Measurements from ENCODE around the gene GSG1L.
A peak's percentile ranks its signal among the peaks of the same experiment; 100 is the strongest.
"Not testable (repeated sequence)": the region's sequence is repeated elsewhere in the genome, so short reads cannot be mapped to it uniquely, and the experiment has no call there.

Gene GSG1L

DNA sequence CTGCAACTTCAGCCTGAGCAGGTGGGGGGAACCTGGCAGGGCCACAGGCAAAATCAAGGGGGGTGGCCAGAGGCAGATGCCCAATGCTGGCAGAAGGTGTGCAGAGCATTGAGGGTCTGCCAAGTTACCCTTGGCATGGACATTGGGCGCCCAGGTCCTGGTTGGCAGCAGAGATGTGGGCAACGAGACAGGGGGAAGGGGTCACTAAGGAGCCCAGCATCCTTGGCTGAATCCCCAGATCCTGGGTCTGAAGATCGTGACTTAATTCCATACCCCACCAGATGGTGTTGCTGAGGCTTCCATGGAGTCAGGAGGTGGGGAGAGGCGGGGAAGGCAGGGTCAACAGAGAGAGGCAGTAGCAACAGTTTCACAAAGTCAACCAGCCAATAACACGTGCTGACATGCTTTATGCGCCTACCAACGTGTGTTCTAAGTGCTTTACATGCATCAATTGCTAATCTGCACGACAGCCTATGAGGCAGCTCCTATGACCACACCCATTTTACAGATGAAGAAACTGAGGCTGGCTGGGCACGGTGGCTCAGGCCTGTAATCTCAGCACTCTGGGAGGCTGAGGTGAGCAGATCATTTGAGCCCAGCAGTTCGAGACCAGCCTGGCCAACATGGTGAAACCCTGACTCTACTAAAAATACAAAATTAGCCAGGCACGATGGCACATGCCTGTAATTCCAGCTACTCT is 83.3 kb downstream of the GSG1L start:
- Mint-ChIP-seq H3K27ac (no peak overlapping the region), H3K4me3 (no peak overlapping the region), H3K9me3 (no peaks in the 10 kb centered on the region), H3K36me3 (ENCODE audit: low read depth) (no peaks in the 10 kb centered on the region), H3K27me3 (peaks cover 7% of the 10 kb centered on the region), H3K4me1 (no peaks in the 10 kb centered on the region)
- DNase-seq (no peak), ATAC-seq (no peak)

DNA sequence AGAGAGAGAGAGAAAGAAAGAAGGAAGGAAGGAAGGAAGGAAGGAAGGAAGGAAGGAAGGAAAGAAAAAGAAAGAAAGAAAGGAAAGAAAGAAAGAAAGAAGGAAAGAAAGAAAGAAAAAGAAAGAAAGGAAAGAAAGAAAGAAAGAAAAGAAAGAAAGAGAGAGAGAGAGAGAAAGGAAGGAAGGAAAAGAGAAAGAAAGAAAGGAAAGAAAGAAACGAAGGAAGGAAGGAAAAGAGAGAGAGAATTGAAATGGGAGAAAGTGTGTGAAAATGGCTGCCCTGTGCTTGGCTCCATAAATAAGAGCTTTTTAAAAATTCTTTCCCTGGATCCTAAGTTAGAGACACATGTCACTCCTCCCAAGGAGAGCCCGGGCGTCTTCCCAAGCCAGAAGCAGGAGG is 83.8 kb downstream of the GSG1L start:
- ATAC-seq; H3K4me3 Mint-ChIP-seq; H3K9me3 Mint-ChIP-seq; H3K4me1 Mint-ChIP-seq; H3K27ac Mint-ChIP-seq; DNase-seq; H3K36me3 Mint-ChIP-seq (ENCODE audit: low read depth); H3K27me3 Mint-ChIP-seq: not testable (repeated sequence)

DNA sequence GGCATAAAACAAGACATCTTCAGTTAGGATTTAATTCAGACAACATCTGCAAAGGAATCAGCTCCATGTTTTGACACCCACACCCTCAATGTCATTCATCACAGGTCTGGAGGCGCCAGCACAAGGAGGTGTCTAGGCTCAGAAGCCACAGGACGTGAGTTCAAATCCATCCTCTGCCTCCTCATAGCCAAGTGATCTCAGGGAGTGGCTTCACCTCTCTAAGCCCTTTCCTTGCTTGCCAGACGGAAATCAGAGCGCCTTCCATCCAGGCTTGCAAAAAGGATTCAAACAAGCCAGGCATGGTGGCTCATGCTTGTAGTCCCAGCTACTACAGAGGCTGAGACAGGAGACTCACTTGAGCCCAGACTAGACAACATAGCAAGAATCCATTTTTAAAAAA is 84.6 kb downstream of the GSG1L start:
- H3K9me3 Mint-ChIP-seq: no peaks in the 10 kb centered on the region
- H3K36me3 Mint-ChIP-seq (ENCODE audit: low read depth): no peaks in the 10 kb centered on the region
- no peak overlapping the region for H3K4me3 Mint-ChIP-seq
- no peak overlapping the region for H3K27ac Mint-ChIP-seq
- H3K27me3 Mint-ChIP-seq: peaks cover 7% of the 10 kb centered on the region
- DNase-seq (no peak), ATAC-seq (no peak)
- H3K4me1 Mint-ChIP-seq: no peaks in the 10 kb centered on the region

DNA sequence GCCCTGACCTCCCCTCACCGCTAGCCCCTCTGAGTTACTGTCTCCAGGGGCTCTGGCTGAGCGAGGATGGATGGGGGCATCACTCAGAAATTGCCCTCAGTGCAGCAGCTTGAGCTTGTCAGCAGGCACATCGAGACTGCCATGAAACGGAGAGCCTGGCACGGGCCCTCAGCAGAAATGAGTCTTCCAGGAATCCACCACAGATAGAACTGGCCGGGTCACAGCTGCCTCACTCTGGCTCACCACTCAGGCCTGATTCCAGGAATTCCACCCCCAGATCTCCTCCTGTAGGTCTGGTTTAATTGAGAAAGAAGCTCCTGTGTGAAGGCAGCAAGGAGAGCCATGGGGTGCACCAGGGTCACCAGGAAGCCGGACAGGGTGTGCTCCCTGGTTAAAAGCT is 85.5 kb downstream of the GSG1L start:
- DNase-seq (no peak), ATAC-seq (no peak)
- Mint-ChIP-seq H3K27me3 (peaks cover 7% of the 10 kb centered on the region), H3K27ac (no peak overlapping the region), H3K4me1 (no peaks in the 10 kb centered on the region), H3K36me3 (ENCODE audit: low read depth) (no peaks in the 10 kb centered on the region), H3K9me3 (no peaks in the 10 kb centered on the region), H3K4me3 (no peak overlapping the region)

DNA sequence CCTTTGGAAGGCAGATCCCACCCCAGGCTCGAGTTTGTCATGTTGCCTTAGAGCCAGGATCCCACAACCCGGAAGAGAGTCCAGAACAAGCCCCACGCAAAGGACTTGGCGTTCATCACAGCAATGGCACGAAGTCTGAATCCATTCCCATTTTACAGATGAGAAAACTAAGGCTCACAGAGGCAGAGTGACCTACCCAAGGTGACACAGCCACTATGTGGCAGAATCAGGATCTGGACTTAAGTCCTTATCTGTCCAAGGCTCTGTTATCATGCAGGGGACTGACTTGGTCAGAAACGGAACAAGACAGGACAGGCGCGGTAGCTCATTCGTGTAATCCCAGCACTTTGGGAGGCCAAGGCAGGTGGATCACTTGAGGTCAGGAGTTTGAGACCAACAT is 86.5 kb downstream of the GSG1L start:
- H3K4me1 Mint-ChIP-seq: peaks cover 5% of the 10 kb centered on the region
- DNase-seq: no peak
- H3K36me3 Mint-ChIP-seq (ENCODE audit: low read depth): no peaks in the 10 kb centered on the region
- H3K27ac Mint-ChIP-seq: no peak overlapping the region
- H3K27me3 Mint-ChIP-seq: peaks cover 9% of the 10 kb centered on the region
- H3K9me3 Mint-ChIP-seq: no peaks in the 10 kb centered on the region
- no peak overlapping the region for H3K4me3 Mint-ChIP-seq
- ATAC-seq: no peak

DNA sequence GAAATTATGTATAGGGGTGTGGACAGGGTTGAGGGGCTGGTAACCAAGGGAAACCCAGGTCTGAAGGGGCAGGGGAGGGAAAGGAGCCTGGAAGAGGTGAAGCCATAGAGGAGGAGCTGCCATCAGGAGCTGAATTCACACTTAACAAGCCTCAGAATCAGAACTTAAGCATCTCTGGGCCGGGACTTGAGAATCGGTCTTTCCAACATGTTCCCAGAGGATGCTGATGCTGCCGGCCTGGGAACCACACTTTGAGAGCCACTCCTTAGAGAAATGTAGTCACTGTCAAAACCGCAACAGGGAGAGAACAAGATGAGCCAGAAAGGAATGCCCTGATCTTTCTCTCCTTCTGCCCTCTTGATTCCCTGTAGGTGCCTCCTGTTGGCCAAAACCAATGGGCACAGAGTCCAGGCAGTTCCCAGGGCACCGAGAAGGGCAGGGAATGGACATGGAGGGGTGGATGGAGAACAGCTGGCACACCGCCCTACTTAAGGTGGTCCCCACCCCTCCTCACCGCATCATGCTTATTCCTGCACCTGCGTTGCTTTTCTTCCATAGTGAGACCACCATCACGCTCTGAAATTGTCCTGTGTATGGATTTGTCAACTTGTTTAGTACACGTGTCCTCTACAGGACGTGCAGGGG is 88.5 kb downstream of the GSG1L start:
- H3K36me3 Mint-ChIP-seq (ENCODE audit: low read depth): no peaks in the 10 kb centered on the region
- peaks cover 14% of the 10 kb centered on the region for H3K27me3 Mint-ChIP-seq
- H3K4me1 Mint-ChIP-seq: peaks cover 5% of the 10 kb centered on the region
- DNase-seq: no peak
- ATAC-seq: no peak
- H3K27ac Mint-ChIP-seq: no peak overlapping the region
- H3K9me3 Mint-ChIP-seq: no peaks in the 10 kb centered on the region
- H3K4me3 Mint-ChIP-seq: no peak overlapping the region

DNA sequence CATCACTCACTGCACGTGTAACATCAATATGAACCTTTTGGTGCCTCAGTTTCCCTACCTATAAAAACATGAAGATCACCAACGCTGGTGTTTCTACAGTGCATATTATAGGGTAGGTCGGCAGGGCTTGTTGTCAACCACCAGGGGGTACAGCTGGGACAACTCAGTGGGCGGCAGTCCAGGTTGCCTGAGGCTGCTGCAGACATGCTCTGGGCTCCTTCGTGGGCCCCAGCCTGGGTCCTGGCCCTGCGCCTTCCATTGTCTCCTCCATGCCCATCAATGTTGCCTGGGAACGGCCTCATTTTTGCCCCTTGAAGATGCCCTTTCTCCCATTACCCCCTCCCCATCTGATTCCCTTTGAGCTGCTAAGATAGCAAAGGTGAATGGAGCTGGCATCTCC is 89.8 kb downstream of the GSG1L start:
- Mint-ChIP-seq H3K9me3 (no peaks in the 10 kb centered on the region), H3K4me3 (no peak overlapping the region), H3K27me3 (peaks cover 17% of the 10 kb centered on the region), H3K36me3 (ENCODE audit: low read depth) (no peaks in the 10 kb centered on the region), H3K4me1 (peaks cover 5% of the 10 kb centered on the region), H3K27ac (no peak overlapping the region)
- DNase-seq (no peak), ATAC-seq (no peak)

DNA sequence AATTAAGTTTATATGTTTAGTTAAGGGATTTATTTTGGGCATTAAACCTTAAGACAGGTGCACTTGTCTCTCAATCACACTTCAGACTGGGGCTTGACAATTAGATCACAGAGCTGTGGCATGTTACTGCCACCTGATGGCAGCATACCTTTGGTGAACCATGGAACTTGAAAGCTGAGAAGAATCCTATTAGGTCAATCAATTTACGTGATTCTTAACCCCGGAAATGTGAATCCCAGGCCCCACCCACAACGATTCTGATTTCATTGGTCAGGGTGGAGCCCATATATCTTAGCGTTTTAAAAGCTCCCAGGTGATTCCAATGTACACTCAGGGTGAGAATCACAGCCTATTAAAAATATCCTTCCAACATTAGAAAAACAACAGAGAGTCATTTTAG is 91.0 kb downstream of the GSG1L start:
- Mint-ChIP-seq H3K36me3 (ENCODE audit: low read depth) (no peaks in the 10 kb centered on the region), H3K4me1 (peaks cover 5% of the 10 kb centered on the region), H3K27me3 (peaks cover 17% of the 10 kb centered on the region), H3K27ac (no peak overlapping the region), H3K4me3 (no peak overlapping the region), H3K9me3 (no peaks in the 10 kb centered on the region)
- peak; percentile 57 for ATAC-seq
- DNase-seq: peak; percentile 42

DNA sequence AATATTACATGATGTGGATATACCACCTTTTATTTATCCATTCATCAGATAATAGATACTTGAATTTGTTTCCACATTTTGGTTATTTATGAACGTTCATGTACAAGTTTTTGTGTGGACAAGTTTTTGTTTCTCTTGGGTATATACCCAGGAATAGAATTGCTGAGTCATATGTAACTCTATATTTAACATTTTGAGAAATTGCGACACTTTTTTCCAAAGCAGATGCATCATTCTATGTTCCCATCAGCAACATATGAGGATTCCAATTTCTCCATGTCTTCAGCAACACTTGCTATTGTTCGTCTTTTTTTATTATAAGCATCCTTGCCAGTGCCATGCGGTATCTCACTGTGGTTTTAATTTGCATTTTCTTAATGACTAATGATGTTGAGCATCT is 93.9 kb downstream of the GSG1L start:
- peaks cover 11% of the 10 kb centered on the region for H3K27me3 Mint-ChIP-seq
- ATAC-seq (no peak), DNase-seq (no peak)
- no peak overlapping the region for H3K4me3 Mint-ChIP-seq
- no peaks in the 10 kb centered on the region for H3K36me3 Mint-ChIP-seq (ENCODE audit: low read depth)
- H3K4me1 Mint-ChIP-seq: peaks cover 5% of the 10 kb centered on the region
- H3K9me3 Mint-ChIP-seq: no peaks in the 10 kb centered on the region
- no peak overlapping the region for H3K27ac Mint-ChIP-seq

DNA sequence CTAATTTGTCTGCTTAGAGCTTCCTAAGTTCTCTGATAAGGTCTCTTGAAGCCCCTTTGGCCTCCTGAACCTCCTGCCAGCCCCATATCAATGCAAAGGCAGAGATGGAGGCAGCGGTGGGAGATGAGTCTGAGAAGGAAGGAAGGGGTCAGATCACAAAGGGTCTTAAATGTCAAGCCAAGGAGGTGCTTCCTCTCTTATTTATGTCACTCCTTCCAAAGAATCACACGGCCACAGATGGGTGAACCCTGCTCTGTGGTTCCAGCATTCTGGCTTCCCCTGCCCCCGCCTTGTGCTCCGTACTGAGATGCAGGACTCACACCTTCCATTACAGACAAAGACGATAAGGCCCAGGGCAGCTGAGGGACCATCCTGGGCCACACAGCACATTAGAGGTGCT is 96.3 kb downstream of the GSG1L start:
- H3K36me3 Mint-ChIP-seq (ENCODE audit: low read depth): no peaks in the 10 kb centered on the region
- DNase-seq (no peak), ATAC-seq (no peak)
- H3K4me1 Mint-ChIP-seq: no peaks in the 10 kb centered on the region
- H3K9me3 Mint-ChIP-seq: no peaks in the 10 kb centered on the region
- no peak overlapping the region for H3K27ac Mint-ChIP-seq
- peaks cover 14% of the 10 kb centered on the region for H3K27me3 Mint-ChIP-seq
- no peak overlapping the region for H3K4me3 Mint-ChIP-seq

DNA sequence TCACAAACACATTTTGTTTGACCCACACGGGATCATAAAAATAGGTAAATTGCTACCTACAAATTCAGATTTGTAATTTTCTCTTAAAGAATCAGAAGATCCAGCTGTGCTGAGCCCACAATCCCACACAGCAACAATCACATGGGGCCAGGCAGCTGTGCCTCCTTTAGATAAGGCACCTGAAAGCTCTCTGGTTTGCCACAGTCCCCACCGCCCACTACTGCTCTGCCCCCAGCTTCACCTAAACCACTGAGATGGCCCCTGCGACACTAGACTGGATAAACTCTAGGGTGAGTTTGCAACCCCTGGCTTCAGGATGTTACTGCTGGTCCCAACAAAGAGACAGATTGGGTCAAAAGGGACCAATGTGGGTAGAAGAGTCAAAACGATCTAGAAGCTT is 96.8 kb downstream of the GSG1L start:
- no peak overlapping the region for H3K4me3 Mint-ChIP-seq
- H3K36me3 Mint-ChIP-seq (ENCODE audit: low read depth): no peaks in the 10 kb centered on the region
- H3K27ac Mint-ChIP-seq: no peak overlapping the region
- ATAC-seq (no peak), DNase-seq (no peak)
- no peaks in the 10 kb centered on the region for H3K4me1 Mint-ChIP-seq
- peaks cover 10% of the 10 kb centered on the region for H3K27me3 Mint-ChIP-seq
- H3K9me3 Mint-ChIP-seq: no peaks in the 10 kb centered on the region

DNA sequence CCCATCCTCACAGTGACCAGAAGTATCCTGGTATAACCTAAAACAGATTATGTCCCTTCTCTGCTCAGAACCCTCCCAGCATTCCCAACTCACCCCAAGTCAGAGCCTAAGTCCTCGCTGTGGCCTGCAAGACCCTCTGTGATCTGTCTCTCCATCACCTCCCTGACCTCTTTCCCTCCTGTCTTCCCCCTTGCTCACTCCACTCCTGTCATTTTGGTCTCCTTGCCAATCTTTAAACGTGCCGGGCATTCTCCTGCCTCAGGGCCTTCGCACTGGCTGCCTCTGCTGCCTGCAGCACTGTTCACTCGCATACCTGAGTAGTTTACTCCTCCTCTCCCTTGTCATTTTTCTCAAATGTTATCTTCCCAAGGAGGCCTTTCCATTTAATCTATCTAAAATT is 97.7 kb downstream of the GSG1L start:
- H3K9me3 Mint-ChIP-seq: no peaks in the 10 kb centered on the region
- DNase-seq (no peak), ATAC-seq (no peak)
- H3K36me3 Mint-ChIP-seq (ENCODE audit: low read depth): no peaks in the 10 kb centered on the region
- H3K27me3 Mint-ChIP-seq: peaks cover 7% of the 10 kb centered on the region
- no peak overlapping the region for H3K27ac Mint-ChIP-seq
- H3K4me1 Mint-ChIP-seq: no peaks in the 10 kb centered on the region
- H3K4me3 Mint-ChIP-seq: no peak overlapping the region

DNA sequence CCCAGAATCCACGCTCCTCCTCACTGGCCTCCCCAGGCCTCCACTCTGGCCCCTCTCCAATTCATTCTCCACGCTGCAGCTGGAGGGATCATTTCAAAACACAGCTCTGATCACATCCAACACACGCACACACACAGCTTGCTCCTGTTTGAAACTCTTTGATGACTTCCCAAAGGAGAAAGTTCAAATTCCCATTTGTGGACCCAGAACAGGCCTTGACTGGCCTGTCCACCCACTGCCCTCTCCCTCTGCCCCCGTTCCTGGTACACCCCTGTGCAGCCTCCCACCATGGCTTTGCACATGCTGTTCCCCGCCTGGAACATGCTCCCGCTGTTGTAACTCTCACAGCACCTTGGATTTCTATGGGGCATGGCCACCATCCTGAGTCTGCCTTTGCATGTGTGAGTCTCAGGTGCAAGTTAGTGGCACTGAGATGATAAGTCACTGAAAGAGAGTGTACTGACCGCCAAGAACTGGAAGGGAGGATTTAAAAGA is 100.0 kb downstream of the GSG1L start:
- DNase-seq (no peak), ATAC-seq (no peak)
- Mint-ChIP-seq H3K27ac (no peak overlapping the region), H3K4me1 (no peaks in the 10 kb centered on the region), H3K9me3 (no peaks in the 10 kb centered on the region), H3K27me3 (peaks cover 6% of the 10 kb centered on the region), H3K36me3 (ENCODE audit: low read depth) (no peaks in the 10 kb centered on the region), H3K4me3 (no peak overlapping the region)

DNA sequence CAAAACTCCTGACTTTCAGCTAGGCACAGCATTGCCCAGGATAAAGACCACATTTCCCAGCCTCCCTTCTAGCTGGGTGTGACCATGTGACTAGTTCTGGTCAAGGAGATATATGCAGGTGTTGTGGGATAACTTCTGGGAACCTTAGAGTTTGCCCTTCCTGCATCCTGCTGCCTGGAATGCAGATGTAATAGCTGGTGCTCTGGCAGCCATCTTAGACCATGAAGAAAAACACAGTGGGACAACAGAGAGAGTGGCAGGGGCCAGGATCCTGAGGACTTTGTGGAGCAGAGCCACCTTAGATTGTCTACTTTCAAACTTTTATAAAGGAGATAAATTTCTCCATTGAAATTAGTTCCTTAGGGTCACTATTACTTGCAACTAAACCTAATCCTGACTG is 101.3 kb downstream of the GSG1L start:
- peaks cover 5% of the 10 kb centered on the region for H3K9me3 Mint-ChIP-seq
- no peak overlapping the region for H3K4me3 Mint-ChIP-seq
- no peak overlapping the region for H3K27ac Mint-ChIP-seq
- no peaks in the 10 kb centered on the region for H3K36me3 Mint-ChIP-seq (ENCODE audit: low read depth)
- no peaks in the 10 kb centered on the region for H3K4me1 Mint-ChIP-seq
- DNase-seq: no peak
- no peak for ATAC-seq
- H3K27me3 Mint-ChIP-seq: peaks cover 6% of the 10 kb centered on the region

DNA sequence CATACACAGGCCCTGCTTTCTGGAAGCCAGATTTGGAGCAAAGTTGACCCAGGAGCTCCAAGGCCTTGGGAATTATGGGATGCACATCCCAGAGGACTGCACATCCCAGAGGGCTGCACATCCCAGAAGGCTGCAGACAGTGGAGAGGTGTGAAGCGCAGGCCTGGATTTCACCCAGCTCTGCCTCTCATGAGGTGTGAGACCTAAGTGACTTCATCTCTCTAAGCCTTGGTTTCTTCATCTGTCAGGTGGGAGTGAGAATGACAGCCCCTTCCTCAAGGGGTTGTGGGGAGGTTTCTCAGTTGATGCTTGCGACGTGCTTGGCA is 102.3 kb downstream of the GSG1L start:
- H3K9me3 Mint-ChIP-seq: peaks cover 5% of the 10 kb centered on the region
- no peak overlapping the region for H3K4me3 Mint-ChIP-seq
- no peak for ATAC-seq
- no peaks in the 10 kb centered on the region for H3K36me3 Mint-ChIP-seq (ENCODE audit: low read depth)
- H3K27ac Mint-ChIP-seq: no peak overlapping the region
- H3K27me3 Mint-ChIP-seq: peaks cover 6% of the 10 kb centered on the region
- no peak for DNase-seq
- no peaks in the 10 kb centered on the region for H3K4me1 Mint-ChIP-seq
